ENCODE data around the gene EHD3.

- TF ChIP-seq SP1 (IDR thresholded peaks at IDR 0.05) (no peak), NFRKB (IDR thresholded peaks at IDR 0.05) (no peak), SUZ12 (IDR thresholded peaks at IDR 0.05) (no peak), ZNF384 (IDR thresholded peaks at IDR 0.05) (no peak), BHLHE40 (IDR thresholded peaks at IDR 0.05; ENCODE audit: borderline replicate concordance) (no peak), FOXM1 (IDR thresholded peaks at IDR 0.05; ENCODE audit: borderline replicate concordance) (no peak), TARDBP (IDR thresholded peaks at IDR 0.05) (no peak), HDGF (IDR thresholded peaks at IDR 0.05; ENCODE audit: borderline replicate concordance) (no peak), LEF1 (IDR thresholded peaks at IDR 0.05; ENCODE audit: borderline replicate concordance) (no peak), FOXK2 (IDR thresholded peaks at IDR 0.05) (no peak), CTBP1 (IDR thresholded peaks at IDR 0.05; ENCODE audit: borderline replicate concordance) (no peak), ELF4 (IDR thresholded peaks at IDR 0.05) (no peak)
- TF ChIP-seq, protein P1, sequence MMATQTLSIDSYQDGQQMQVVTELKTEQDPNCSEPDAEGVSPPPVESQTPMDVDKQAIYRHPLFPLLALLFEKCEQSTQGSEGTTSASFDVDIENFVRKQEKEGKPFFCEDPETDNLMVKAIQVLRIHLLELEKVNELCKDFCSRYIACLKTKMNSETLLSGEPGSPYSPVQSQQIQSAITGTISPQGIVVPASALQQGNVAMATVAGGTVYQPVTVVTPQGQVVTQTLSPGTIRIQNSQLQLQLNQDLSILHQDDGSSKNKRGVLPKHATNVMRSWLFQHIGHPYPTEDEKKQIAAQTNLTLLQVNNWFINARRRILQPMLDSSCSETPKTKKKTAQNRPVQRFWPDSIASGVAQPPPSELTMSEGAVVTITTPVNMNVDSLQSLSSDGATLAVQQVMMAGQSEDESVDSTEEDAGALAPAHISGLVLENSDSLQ (IDR thresholded peaks at IDR 0.05), result no peak
Observed at GRCh38 chr2:31277621-31278020, 43.7 kb downstream of the EHD3 start.

All from HEK293T (cell line).